ENCODE results near the gene IFT88. TPM values are rescaled to one million over a fixed set of nuclear protein-coding genes. Genes with fewer than 3 reads are reported as not detected.

IFT88 gene
- total and polyA plus RNA-seq, 4 donors = 8.7 to 59.0 (median 14.6) TPM

- Histone ChIP-seq H3K4me3 (no peak overlapping the region), H3K9ac (ENCODE audit: insufficient read depth in 1 of 2, low read length in 2 of 2) (no peak overlapping the region), H3K27me3 (ENCODE audit: control insufficient read depth in 3 of 3, insufficient read depth in 3 of 3, low read length in 2 of 3) (no peaks in the 10 kb centered on the region), H3K9me3 (ENCODE audit: control insufficient read depth in 4 of 4, insufficient read depth in 3 of 4, low read length in 3 of 4) (peaks cover 0 to 2% (median 0%) of the 10 kb centered on the region in 4 donors), H3K36me3 (ENCODE audit: control insufficient read depth in 4 of 4, insufficient read depth in 4 of 4, low read length in 4 of 4) (no peaks in the 10 kb centered on the region), H3K4me1 (ENCODE audit: control insufficient read depth in 5 of 5, insufficient read depth in 5 of 5, low read length in 5 of 5) (peaks cover 0 to 14% (median 0%) of the 10 kb centered on the region in 5 donors), H3K27ac (ENCODE audit: low read depth in 1 of 2, low read length in 1 of 2) (peak overlapping the region in 1 of 2 donors; percentile 12)
- WGBS, 2 donors = 77 to 93% methylated on average over 8 of the region's 8 CpGs
- ATAC-seq (ENCODE audit: insufficient read depth, low FRiP score) (no peak), DNase-seq (peak in 1 of 3 donors; percentile 6)
- TF ChIP-seq CTCF (IDR thresholded peaks at IDR 0.05; ENCODE audit: control extremely low read depth, extremely low read depth) = no peak
These were observed 147.2 kb downstream of the IFT88 start for GRCh38 chr13:20714161-20714560.

DNA sequence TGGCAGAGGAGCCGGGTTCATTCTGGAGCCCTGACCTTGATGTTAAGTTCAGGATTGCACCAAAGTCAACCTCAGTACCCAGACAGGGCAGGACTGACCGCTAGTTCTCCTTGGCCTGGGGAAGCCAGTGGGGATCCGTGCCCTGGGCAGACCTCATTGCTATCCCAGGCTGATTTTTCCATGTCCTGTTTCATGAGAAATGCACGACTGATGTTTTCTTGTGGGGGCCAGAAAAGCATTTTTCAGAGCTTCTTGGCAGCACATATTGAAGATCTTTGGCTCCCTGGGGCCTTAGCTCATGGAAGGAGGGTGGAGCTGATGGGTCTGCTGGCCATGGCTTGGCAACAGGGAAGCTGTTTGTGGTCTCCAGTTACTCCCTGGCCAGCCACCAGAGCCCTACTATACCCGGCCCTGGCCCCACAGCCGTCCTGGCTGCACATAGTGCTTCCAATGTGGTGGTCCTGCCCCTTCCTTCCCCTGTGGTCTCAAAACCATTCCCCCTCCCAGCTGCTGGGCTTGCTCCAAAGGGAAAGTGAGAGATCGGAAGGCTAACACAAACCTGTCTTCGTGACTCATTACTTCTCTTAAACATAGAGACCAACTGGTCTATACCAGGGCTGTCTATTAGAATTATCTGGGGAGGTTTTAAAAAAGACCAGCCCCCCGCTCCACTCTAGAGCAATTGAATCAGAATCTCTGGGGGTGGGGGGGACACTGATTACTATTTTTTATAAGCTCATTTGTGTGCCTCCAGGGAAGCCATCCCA lies 147.8 kb downstream of the IFT88 start:
- WGBS, 2 donors = 59 to 68% methylated on average over 9 of the region's 9 CpGs
- H3K27ac ChIP-seq (ENCODE audit: low read depth in 1 of 2, low read length in 1 of 2) = peak overlapping the region in 1 of 2 donors; percentile 12
- H3K27me3 ChIP-seq (ENCODE audit: control insufficient read depth in 3 of 3, insufficient read depth in 3 of 3, low read length in 2 of 3) = no peaks in the 10 kb centered on the region
- no peak overlapping the region for H3K4me3 ChIP-seq
- ATAC-seq (ENCODE audit: insufficient read depth, low FRiP score) (no peak), DNase-seq (peak; percentile 58 to 73 (median 58))
- no peak overlapping the region for H3K9ac ChIP-seq (ENCODE audit: insufficient read depth in 1 of 2, low read length in 2 of 2)
- peaks cover 0 to 2% (median 0%) of the 10 kb centered on the region in 4 donors for H3K9me3 ChIP-seq (ENCODE audit: control insufficient read depth in 4 of 4, insufficient read depth in 3 of 4, low read length in 3 of 4)
- TF ChIP-seq CTCF (IDR thresholded peaks at IDR 0.05; ENCODE audit: control extremely low read depth, extremely low read depth) = no peak
- peaks cover 0 to 14% (median 0%) of the 10 kb centered on the region in 5 donors for H3K4me1 ChIP-seq (ENCODE audit: control insufficient read depth in 5 of 5, insufficient read depth in 5 of 5, low read length in 5 of 5)
- H3K36me3 ChIP-seq (ENCODE audit: control insufficient read depth in 4 of 4, insufficient read depth in 4 of 4, low read length in 4 of 4) = no peaks in the 10 kb centered on the region

- DNase-seq (no peak), ATAC-seq (ENCODE audit: insufficient read depth, low FRiP score) (no peak)
- H3K9me3 ChIP-seq (ENCODE audit: control insufficient read depth in 4 of 4, insufficient read depth in 3 of 4, low read length in 3 of 4) = peaks cover 0 to 2% (median 0%) of the 10 kb centered on the region in 4 donors
- H3K27ac ChIP-seq (ENCODE audit: low read depth in 1 of 2, low read length in 1 of 2) = no peak overlapping the region
- H3K4me3 ChIP-seq = no peak overlapping the region
- TF ChIP-seq CTCF (IDR thresholded peaks at IDR 0.05; ENCODE audit: control extremely low read depth, extremely low read depth) = no peak
- H3K4me1 ChIP-seq (ENCODE audit: control insufficient read depth in 5 of 5, insufficient read depth in 5 of 5, low read length in 5 of 5) = peaks cover 0 to 14% (median 0%) of the 10 kb centered on the region in 5 donors
- H3K9ac ChIP-seq (ENCODE audit: insufficient read depth in 1 of 2, low read length in 2 of 2) = no peak overlapping the region
- H3K27me3 ChIP-seq (ENCODE audit: control insufficient read depth in 3 of 3, insufficient read depth in 3 of 3, low read length in 2 of 3) = no peaks in the 10 kb centered on the region
- WGBS, 2 donors = 88 to 90% methylated on average over 6 of the region's 6 CpGs
- H3K36me3 ChIP-seq (ENCODE audit: control insufficient read depth in 4 of 4, insufficient read depth in 4 of 4, low read length in 4 of 4) = no peaks in the 10 kb centered on the region
These were observed 148.4 kb downstream of the IFT88 start for GRCh38 chr13:20715330-20715712.
